OCI-LY3 (cell line): Measurements from ENCODE around the gene FMNL3.
"Not testable (repeated sequence)": the region's sequence is repeated elsewhere in the genome, so short reads cannot be mapped to it uniquely, and the experiment has no call there.

Experiments used
- EZH2phosphoT487 ChIP-seq: fragments of 200-600 bp; shearing (Covaris generic); IDR thresholded peaks from 2 replicates; pipeline ENCODE4 v1.6.1; 2018; ENCODE audit warnings: antibody characterized with exemption, mixed run types, low read depth
- TF ChIP-seq, protein P1 (sequence below): fragments of 200-600, 300-600 bp; sonication (generic); IDR thresholded peaks from 2 replicates; pipeline ENCODE4 v1.5.1; 2014; ENCODE audit warnings: antibody characterized with exemption, low read length, low read depth

DNA sequence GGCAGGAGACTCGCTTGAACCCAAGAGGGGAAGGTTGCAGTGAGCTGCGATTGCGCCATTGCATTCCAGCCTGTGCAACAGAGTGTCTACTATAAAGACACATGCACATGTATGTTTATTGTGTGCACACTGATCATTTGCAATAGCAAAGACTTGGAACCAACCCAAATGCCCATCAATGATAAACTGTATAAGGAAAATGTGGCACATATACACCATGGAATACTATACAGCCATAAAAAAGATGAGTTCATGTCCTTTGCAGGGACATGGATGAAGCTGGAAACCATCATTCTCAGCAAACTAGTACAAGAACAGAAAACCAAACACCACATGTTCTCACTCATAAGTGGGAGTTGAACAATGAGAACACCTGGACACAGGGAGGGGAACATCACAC lies 6.7 kb upstream of the FMNL3 start:
- TF ChIP-seq, protein P1, sequence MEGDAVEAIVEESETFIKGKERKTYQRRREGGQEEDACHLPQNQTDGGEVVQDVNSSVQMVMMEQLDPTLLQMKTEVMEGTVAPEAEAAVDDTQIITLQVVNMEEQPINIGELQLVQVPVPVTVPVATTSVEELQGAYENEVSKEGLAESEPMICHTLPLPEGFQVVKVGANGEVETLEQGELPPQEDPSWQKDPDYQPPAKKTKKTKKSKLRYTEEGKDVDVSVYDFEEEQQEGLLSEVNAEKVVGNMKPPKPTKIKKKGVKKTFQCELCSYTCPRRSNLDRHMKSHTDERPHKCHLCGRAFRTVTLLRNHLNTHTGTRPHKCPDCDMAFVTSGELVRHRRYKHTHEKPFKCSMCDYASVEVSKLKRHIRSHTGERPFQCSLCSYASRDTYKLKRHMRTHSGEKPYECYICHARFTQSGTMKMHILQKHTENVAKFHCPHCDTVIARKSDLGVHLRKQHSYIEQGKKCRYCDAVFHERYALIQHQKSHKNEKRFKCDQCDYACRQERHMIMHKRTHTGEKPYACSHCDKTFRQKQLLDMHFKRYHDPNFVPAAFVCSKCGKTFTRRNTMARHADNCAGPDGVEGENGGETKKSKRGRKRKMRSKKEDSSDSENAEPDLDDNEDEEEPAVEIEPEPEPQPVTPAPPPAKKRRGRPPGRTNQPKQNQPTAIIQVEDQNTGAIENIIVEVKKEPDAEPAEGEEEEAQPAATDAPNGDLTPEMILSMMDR: not testable (repeated sequence)
- not testable (repeated sequence) for TF ChIP-seq EZH2phosphoT487
